ENCODE results near the gene C1QTNF4.
"Not testable (repeated sequence)": the region's sequence is repeated elsewhere in the genome, so short reads cannot be mapped to it uniquely, and the experiment has no call there.

C1QTNF4 gene
- long read RNA-seq, partial matches to known transcripts, result 0 of 1 reads
- long read RNA-seq, other reads (novel, unspliced or antisense), result 0 of 1 reads

GRCh38 chr11:47593934-47594855, at the start of gene C1QTNF4:
C1QTNF4 (minus strand) TSS chr11:47594411; CDS start chr11:47590810, 3,601 bp downstream.
- no peak for DNase-seq (ENCODE audit: low read depth in 1 of 2, low spot score in 1 of 2)
- H3K4me3 ChIP-seq (replicated peaks; ENCODE audit: insufficient read depth, low read length), result no peak within 1 kb of the TSS
- peaks cover 17% of the 10 kb centered on the region for H3K27me3 ChIP-seq (ENCODE audit: insufficient read depth, poor library complexity, severe bottlenecking)
- no peak within 1 kb of the TSS for H3K27ac ChIP-seq (replicated peaks)
- TF ChIP-seq CTCF (IDR thresholded peaks at IDR 0.05; ENCODE audit: insufficient read depth, low read length), result no peak
- TF ChIP-seq SPI1 (IDR thresholded peaks at IDR 0.05; ENCODE audit: borderline replicate concordance, low read depth), result no peak
- TF ChIP-seq GABPA (IDR thresholded peaks at IDR 0.05; ENCODE audit: low read depth), result no peak
- no peak for TF ChIP-seq POLR2AphosphoS5 (IDR thresholded peaks at IDR 0.05; ENCODE audit: low read depth)
- TF ChIP-seq REST (IDR thresholded peaks at IDR 0.05; ENCODE audit: insufficient replicate concordance, low read depth), result no peak

- Histone ChIP-seq H3K27ac (replicated peaks) (peak within 1 kb of the TSS; percentile 96), H3K4me3 (replicated peaks; ENCODE audit: insufficient read depth, low read length) (peak within 1 kb of the TSS; percentile 89), H3K27me3 (ENCODE audit: insufficient read depth, poor library complexity, severe bottlenecking) (no peaks in the 10 kb centered on the region)
- TF ChIP-seq GABPA (IDR thresholded peaks at IDR 0.05; ENCODE audit: low read depth) (no peak), SPI1 (IDR thresholded peaks at IDR 0.05; ENCODE audit: borderline replicate concordance, low read depth) (no peak), REST (IDR thresholded peaks at IDR 0.05; ENCODE audit: insufficient replicate concordance, low read depth) (peak; percentile 68), POLR2AphosphoS5 (IDR thresholded peaks at IDR 0.05; ENCODE audit: low read depth) (peak; percentile 89)
- peak; percentile 95 to 98 for DNase-seq (ENCODE audit: low read depth in 1 of 2, low spot score in 1 of 2)
These were observed 48.1 kb upstream of the C1QTNF4 start, which contains the start of gene MTCH2 for GRCh38 chr11:47642099-47642855. MTCH2 (minus strand) TSS chr11:47642559; CDS start chr11:47642465, 94 bp downstream.

GRCh38 chr11:47641600-47642098, 47.4 kb upstream of the C1QTNF4 start:
- peak overlapping the region; percentile 96 for H3K27ac ChIP-seq (replicated peaks)
- peak overlapping the region; percentile 89 for H3K4me3 ChIP-seq (replicated peaks; ENCODE audit: insufficient read depth, low read length)
- no peak for DNase-seq (ENCODE audit: low read depth in 1 of 2, low spot score in 1 of 2)
- TF ChIP-seq POLR2AphosphoS5 (IDR thresholded peaks at IDR 0.05; ENCODE audit: low read depth) (no peak), SPI1 (IDR thresholded peaks at IDR 0.05; ENCODE audit: borderline replicate concordance, low read depth) (no peak), CTCF (IDR thresholded peaks at IDR 0.05; ENCODE audit: insufficient read depth, low read length) (no peak), REST (IDR thresholded peaks at IDR 0.05; ENCODE audit: insufficient replicate concordance, low read depth) (no peak), GABPA (IDR thresholded peaks at IDR 0.05; ENCODE audit: low read depth) (no peak)
- no peaks in the 10 kb centered on the region for H3K27me3 ChIP-seq (ENCODE audit: insufficient read depth, poor library complexity, severe bottlenecking)

GRCh38 chr11:47640506-47640905, 46.3 kb upstream of the C1QTNF4 start:
- H3K27ac ChIP-seq (replicated peaks); H3K4me3 ChIP-seq (replicated peaks; ENCODE audit: insufficient read depth, low read length); H3K27me3 ChIP-seq (ENCODE audit: insufficient read depth, poor library complexity, severe bottlenecking); DNase-seq (ENCODE audit: low read depth in 1 of 2, low spot score in 1 of 2): not testable (repeated sequence)

- not testable (repeated sequence) for H3K4me3 ChIP-seq (replicated peaks; ENCODE audit: insufficient read depth, low read length); H3K27ac ChIP-seq (replicated peaks); H3K27me3 ChIP-seq (ENCODE audit: insufficient read depth, poor library complexity, severe bottlenecking); DNase-seq (ENCODE audit: low read depth in 1 of 2, low spot score in 1 of 2)
These were observed 42.1 kb upstream of the C1QTNF4 start for GRCh38 chr11:47636331-47636730.
